Progenitor cell of endocrine pancreas (in vitro differentiated cells): ENCODE data around the gene RBFOX1. TPM values are rescaled to one million over a fixed set of nuclear protein-coding genes. Genes with fewer than 3 reads are reported as not detected.

Experiments
- DNase-seq: peaks from one replicate; pipeline ENCODE4 v3.0.0; 2021; ENCODE audit warnings: low spot score; ENCODE audit not compliant: unreplicated experiment
- H3K27ac Mint-ChIP-seq: 2 replicates; pipeline ENCODE4 v1.8.0; 2021; ENCODE audit warnings: mild to moderate bottlenecking, moderate library complexity, mixed read lengths
- H3K27me3 Mint-ChIP-seq: 2 replicates; pipeline ENCODE4 v1.8.0; 2021; ENCODE audit warnings: mixed read lengths
- H3K36me3 Mint-ChIP-seq: 2 replicates; pipeline ENCODE4 v1.8.0; 2022; ENCODE audit warnings: mixed read lengths; ENCODE audit not compliant: insufficient read depth
- H3K4me1 Mint-ChIP-seq: 2 replicates; pipeline ENCODE4 v1.8.0; 2021; ENCODE audit warnings: low read depth, mixed read lengths
- H3K4me3 Mint-ChIP-seq: 2 replicates; pipeline ENCODE4 v1.8.0; 2021; ENCODE audit warnings: low read depth, mild to moderate bottlenecking, moderate library complexity, mixed read lengths
- H3K9me3 Mint-ChIP-seq: 2 replicates; pipeline ENCODE4 v1.8.0; 2021; ENCODE audit warnings: low read depth, mixed read lengths
- CTCF ChIP-seq: fragments of 200-600 bp; sonication (generic); IDR thresholded peaks from one replicate; pipeline ENCODE4 v1.5.0; 2021; ENCODE audit warnings: antibody characterized with exemption, mild to moderate bottlenecking; ENCODE audit not compliant: unreplicated experiment
- total RNA-seq: library from RNA; stranded (reverse); gene quantifications from 2 replicates; pipeline ENCODE4 v1.2.1, GENCODE V29; 2021

The RBFOX1 gene
- total RNA-seq, 1 donor from 2014 or later, result 0.29 TPM

- no peaks in the 10 kb centered on the region for H3K36me3 Mint-ChIP-seq
- no peaks in the 10 kb centered on the region for H3K27me3 Mint-ChIP-seq
- no peak for TF ChIP-seq CTCF
- H3K4me3 Mint-ChIP-seq, result no peak overlapping the region
- H3K4me1 Mint-ChIP-seq, result no peaks in the 10 kb centered on the region
- H3K27ac Mint-ChIP-seq, result no peak overlapping the region
- no peak for DNase-seq
- H3K9me3 Mint-ChIP-seq, result no peaks in the 10 kb centered on the region
These were observed 280.9 kb downstream of the RBFOX1 start for GRCh38 chr16:7613518-7613917.

GRCh38 chr16:7614021-7614795 is 281.6 kb downstream of the RBFOX1 start:
- H3K36me3 Mint-ChIP-seq, result no peaks in the 10 kb centered on the region
- H3K27ac Mint-ChIP-seq, result no peak overlapping the region
- no peaks in the 10 kb centered on the region for H3K27me3 Mint-ChIP-seq
- no peak for TF ChIP-seq CTCF
- no peaks in the 10 kb centered on the region for H3K4me1 Mint-ChIP-seq
- no peak for DNase-seq
- H3K4me3 Mint-ChIP-seq, result no peak overlapping the region
- H3K9me3 Mint-ChIP-seq, result no peaks in the 10 kb centered on the region

GRCh38 chr16:7615565-7615964 is 282.9 kb downstream of the RBFOX1 start:
- no peaks in the 10 kb centered on the region for H3K9me3 Mint-ChIP-seq
- H3K4me1 Mint-ChIP-seq, result no peaks in the 10 kb centered on the region
- no peak overlapping the region for H3K27ac Mint-ChIP-seq
- TF ChIP-seq CTCF, result no peak
- no peaks in the 10 kb centered on the region for H3K36me3 Mint-ChIP-seq
- H3K4me3 Mint-ChIP-seq, result no peak overlapping the region
- H3K27me3 Mint-ChIP-seq, result no peaks in the 10 kb centered on the region
- DNase-seq, result no peak

GRCh38 chr16:7624871-7625766 is 292.5 kb downstream of the RBFOX1 start:
- no peaks in the 10 kb centered on the region for H3K36me3 Mint-ChIP-seq
- H3K4me3 Mint-ChIP-seq, result no peak overlapping the region
- no peak for TF ChIP-seq CTCF
- no peak overlapping the region for H3K27ac Mint-ChIP-seq
- H3K4me1 Mint-ChIP-seq, result no peaks in the 10 kb centered on the region
- no peaks in the 10 kb centered on the region for H3K9me3 Mint-ChIP-seq
- DNase-seq, result no peak
- H3K27me3 Mint-ChIP-seq, result peaks cover 14% of the 10 kb centered on the region

GRCh38 chr16:7628981-7629380 is 296.3 kb downstream of the RBFOX1 start:
- Mint-ChIP-seq H3K9me3 (no peaks in the 10 kb centered on the region), H3K27me3 (peaks cover 22% of the 10 kb centered on the region)

More at GRCh38 chr16:7628981-7629380, 296.3 kb downstream of the RBFOX1 start:
- Mint-ChIP-seq H3K4me1 (no peaks in the 10 kb centered on the region), H3K36me3 (no peaks in the 10 kb centered on the region), H3K4me3 (no peak overlapping the region), H3K27ac (no peak overlapping the region)
- no peak for DNase-seq
- TF ChIP-seq CTCF, result no peak
